ENCODE data around the gene MCC.
A peak's percentile ranks its signal among the peaks of the same experiment; 100 is the strongest.

The MCC gene

GRCh38 chr5:113282472-113282871, 205.8 kb downstream of the MCC start:
- WGBS, 2 experiments: 90 to 93% methylated on average over 2 of the region's 2 CpGs
- no peak overlapping the region for H3K4me3 ChIP-seq (ENCODE audit: insufficient read depth, low read depth, low read length)
- no peaks in the 10 kb centered on the region for H3K36me3 ChIP-seq (ENCODE audit: control insufficient read depth, insufficient read depth, low read length)
- no peaks in the 10 kb centered on the region for H3K9me3 ChIP-seq (ENCODE audit: control insufficient read depth, low read length)
- no peaks in the 10 kb centered on the region for H3K27me3 ChIP-seq (ENCODE audit: control insufficient read depth, insufficient read depth, low read length, poor library complexity, severe bottlenecking)
- H3K27ac ChIP-seq (ENCODE audit: insufficient read depth, low read depth, low read length, poor library complexity, severe bottlenecking): no peak overlapping the region
- peaks cover 11% of the 10 kb centered on the region for H3K4me1 ChIP-seq (ENCODE audit: control insufficient read depth, insufficient read depth, low read length)

- Histone ChIP-seq H3K9me3 (ENCODE audit: control insufficient read depth, low read length) (no peaks in the 10 kb centered on the region), H3K4me1 (ENCODE audit: control insufficient read depth, insufficient read depth, low read length) (peaks cover 11% of the 10 kb centered on the region), H3K27me3 (ENCODE audit: control insufficient read depth, insufficient read depth, low read length, poor library complexity, severe bottlenecking) (no peaks in the 10 kb centered on the region), H3K27ac (ENCODE audit: insufficient read depth, low read depth, low read length, poor library complexity, severe bottlenecking) (no peak overlapping the region), H3K36me3 (ENCODE audit: control insufficient read depth, insufficient read depth, low read length) (no peaks in the 10 kb centered on the region), H3K4me3 (ENCODE audit: insufficient read depth, low read depth, low read length) (no peak overlapping the region)
- 92 to 93% methylated on average over 2 of the region's 2 CpGs for WGBS, 2 experiments
These were observed 207.1 kb downstream of the MCC start for GRCh38 chr5:113281194-113281593.

GRCh38 chr5:113280541-113280940, 207.7 kb downstream of the MCC start:
- no peaks in the 10 kb centered on the region for H3K27me3 ChIP-seq (ENCODE audit: control insufficient read depth, insufficient read depth, low read length, poor library complexity, severe bottlenecking)
- 85 to 91% methylated on average over 1 of the region's 1 CpG for whole genome bisulfite sequencing, 2 experiments
- no peaks in the 10 kb centered on the region for H3K9me3 ChIP-seq (ENCODE audit: control insufficient read depth, low read length)
- no peak overlapping the region for H3K4me3 ChIP-seq (ENCODE audit: insufficient read depth, low read depth, low read length)
- H3K4me1 ChIP-seq (ENCODE audit: control insufficient read depth, insufficient read depth, low read length): peaks cover 18% of the 10 kb centered on the region
- no peaks in the 10 kb centered on the region for H3K36me3 ChIP-seq (ENCODE audit: control insufficient read depth, insufficient read depth, low read length)
- no peak overlapping the region for H3K27ac ChIP-seq (ENCODE audit: insufficient read depth, low read depth, low read length, poor library complexity, severe bottlenecking)

- Histone ChIP-seq H3K27me3 (ENCODE audit: control insufficient read depth, insufficient read depth, low read length, poor library complexity, severe bottlenecking) (no peaks in the 10 kb centered on the region), H3K4me3 (ENCODE audit: insufficient read depth, low read depth, low read length) (no peak overlapping the region), H3K9me3 (ENCODE audit: control insufficient read depth, low read length) (no peaks in the 10 kb centered on the region), H3K4me1 (ENCODE audit: control insufficient read depth, insufficient read depth, low read length) (peaks cover 29% of the 10 kb centered on the region), H3K36me3 (ENCODE audit: control insufficient read depth, insufficient read depth, low read length) (no peaks in the 10 kb centered on the region), H3K27ac (ENCODE audit: insufficient read depth, low read depth, low read length, poor library complexity, severe bottlenecking) (no peak overlapping the region)
- 73 to 100% methylated on average over 1 to 4 of the region's 4 CpGs for WGBS, 2 experiments
These were observed 209.3 kb downstream of the MCC start for GRCh38 chr5:113278976-113279375.

GRCh38 chr5:113276493-113276892, 211.8 kb downstream of the MCC start:
- H3K4me3 ChIP-seq (ENCODE audit: insufficient read depth, low read depth, low read length): no peak overlapping the region
- H3K27me3 ChIP-seq (ENCODE audit: control insufficient read depth, insufficient read depth, low read length, poor library complexity, severe bottlenecking): no peaks in the 10 kb centered on the region
- no peaks in the 10 kb centered on the region for H3K36me3 ChIP-seq (ENCODE audit: control insufficient read depth, insufficient read depth, low read length)
- no peak overlapping the region for H3K27ac ChIP-seq (ENCODE audit: insufficient read depth, low read depth, low read length, poor library complexity, severe bottlenecking)
- no peaks in the 10 kb centered on the region for H3K9me3 ChIP-seq (ENCODE audit: control insufficient read depth, low read length)
- WGBS, 2 experiments: 91 to 94% methylated on average over 3 to 7 of the region's 8 CpGs
- peaks cover 27% of the 10 kb centered on the region for H3K4me1 ChIP-seq (ENCODE audit: control insufficient read depth, insufficient read depth, low read length)

GRCh38 chr5:113276001-113276400, 212.3 kb downstream of the MCC start:
- Histone ChIP-seq H3K27ac (ENCODE audit: insufficient read depth, low read depth, low read length, poor library complexity, severe bottlenecking) (no peak overlapping the region), H3K4me1 (ENCODE audit: control insufficient read depth, insufficient read depth, low read length) (peaks cover 27% of the 10 kb centered on the region), H3K4me3 (ENCODE audit: insufficient read depth, low read depth, low read length) (no peak overlapping the region), H3K9me3 (ENCODE audit: control insufficient read depth, low read length) (no peaks in the 10 kb centered on the region), H3K36me3 (ENCODE audit: control insufficient read depth, insufficient read depth, low read length) (no peaks in the 10 kb centered on the region), H3K27me3 (ENCODE audit: control insufficient read depth, insufficient read depth, low read length, poor library complexity, severe bottlenecking) (no peaks in the 10 kb centered on the region)
- 22 to 38% methylated on average over 1 to 2 of the region's 2 CpGs for WGBS, 2 experiments

- Histone ChIP-seq H3K9me3 (ENCODE audit: control insufficient read depth, low read length) (no peaks in the 10 kb centered on the region), H3K4me1 (ENCODE audit: control insufficient read depth, insufficient read depth, low read length) (peaks cover 27% of the 10 kb centered on the region), H3K4me3 (ENCODE audit: insufficient read depth, low read depth, low read length) (no peak overlapping the region), H3K36me3 (ENCODE audit: control insufficient read depth, insufficient read depth, low read length) (no peaks in the 10 kb centered on the region), H3K27me3 (ENCODE audit: control insufficient read depth, insufficient read depth, low read length, poor library complexity, severe bottlenecking) (no peaks in the 10 kb centered on the region), H3K27ac (ENCODE audit: insufficient read depth, low read depth, low read length, poor library complexity, severe bottlenecking) (peak overlapping the region; percentile 59)
- 0 to 1% methylated on average over 3 of the region's 3 CpGs for WGBS, 2 experiments
These were observed 213.3 kb downstream of the MCC start for GRCh38 chr5:113274836-113275414.

- H3K4me3 ChIP-seq (ENCODE audit: insufficient read depth, low read depth, low read length): no peak overlapping the region
- no peaks in the 10 kb centered on the region for H3K27me3 ChIP-seq (ENCODE audit: control insufficient read depth, insufficient read depth, low read length, poor library complexity, severe bottlenecking)
- H3K9me3 ChIP-seq (ENCODE audit: control insufficient read depth, low read length): no peaks in the 10 kb centered on the region
- 58 to 71% methylated on average over 3 of the region's 3 CpGs for WGBS, 2 experiments
- no peaks in the 10 kb centered on the region for H3K36me3 ChIP-seq (ENCODE audit: control insufficient read depth, insufficient read depth, low read length)
- peaks cover 36% of the 10 kb centered on the region for H3K4me1 ChIP-seq (ENCODE audit: control insufficient read depth, insufficient read depth, low read length)
- no peak overlapping the region for H3K27ac ChIP-seq (ENCODE audit: insufficient read depth, low read depth, low read length, poor library complexity, severe bottlenecking)
These were observed 214.3 kb downstream of the MCC start for GRCh38 chr5:113273948-113274347.

GRCh38 chr5:113271745-113272454, 216.4 kb downstream of the MCC start:
- 88% methylated on average over 1 of the region's 1 CpG; no CpG with 5 or more reads in 1 of the 2 experiments for WGBS, 2 experiments
- Histone ChIP-seq H3K27ac (ENCODE audit: insufficient read depth, low read depth, low read length, poor library complexity, severe bottlenecking) (no peak overlapping the region), H3K9me3 (ENCODE audit: control insufficient read depth, low read length) (no peaks in the 10 kb centered on the region), H3K36me3 (ENCODE audit: control insufficient read depth, insufficient read depth, low read length) (no peaks in the 10 kb centered on the region), H3K4me1 (ENCODE audit: control insufficient read depth, insufficient read depth, low read length) (peaks cover 39% of the 10 kb centered on the region), H3K4me3 (ENCODE audit: insufficient read depth, low read depth, low read length) (no peak overlapping the region), H3K27me3 (ENCODE audit: control insufficient read depth, insufficient read depth, low read length, poor library complexity, severe bottlenecking) (no peaks in the 10 kb centered on the region)

- no peaks in the 10 kb centered on the region for H3K27me3 ChIP-seq (ENCODE audit: control insufficient read depth, insufficient read depth, low read length, poor library complexity, severe bottlenecking)
- no peaks in the 10 kb centered on the region for H3K9me3 ChIP-seq (ENCODE audit: control insufficient read depth, low read length)
- H3K36me3 ChIP-seq (ENCODE audit: control insufficient read depth, insufficient read depth, low read length): no peaks in the 10 kb centered on the region
- WGBS, 2 experiments: 67 to 85% methylated on average over 2 of the region's 2 CpGs
- H3K27ac ChIP-seq (ENCODE audit: insufficient read depth, low read depth, low read length, poor library complexity, severe bottlenecking): no peak overlapping the region
- H3K4me3 ChIP-seq (ENCODE audit: insufficient read depth, low read depth, low read length): no peak overlapping the region
- H3K4me1 ChIP-seq (ENCODE audit: control insufficient read depth, insufficient read depth, low read length): peaks cover 37% of the 10 kb centered on the region
These were observed 217.2 kb downstream of the MCC start for GRCh38 chr5:113271015-113271414.

All from ectodermal cell (in vitro differentiated cells).